ENCODE measurements around the gene KRT77. TPM values are rescaled to one million over a fixed set of nuclear protein-coding genes. Genes with fewer than 3 reads are reported as not detected.

KRT77 gene
- total RNA-seq, 2 experiments from 2014 or later, result not detected

DNA sequence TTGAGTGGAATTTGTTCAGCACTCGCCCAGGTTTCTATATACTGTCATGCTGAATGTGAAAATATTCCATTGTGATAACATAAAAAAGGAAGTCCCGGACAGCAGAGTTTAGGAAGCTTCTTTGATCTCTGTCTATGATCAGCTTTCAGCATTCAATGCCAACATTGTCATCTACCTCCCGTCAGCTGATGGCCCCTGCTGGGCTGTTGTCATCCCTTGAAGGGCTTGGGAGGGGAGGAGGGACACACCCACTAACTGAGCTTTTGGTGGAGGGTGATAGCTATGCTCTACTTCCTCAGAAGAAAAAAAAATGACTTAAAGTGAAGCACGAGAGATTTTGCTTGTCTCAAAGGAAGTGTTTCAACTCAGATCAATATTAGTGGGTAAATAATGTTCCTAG is 4.7 kb upstream of the KRT77 start:
- ChIA-PET CTCF (ENCODE audit: unreplicated experiment) (no interaction called here), POLR2A (interaction anchor here (0.6 kb wide), 1 partner anchor 9 kb away, joined by 3 read pairs; no protein-coding TSS in a partner anchor)
- Histone ChIP-seq H3K4me2 (ENCODE audit: low read length) (no peak overlapping the region), H4K20me1 (ENCODE audit: insufficient read depth, low read length) (no peaks in the 10 kb centered on the region), H3K4me1 (ENCODE audit: insufficient read depth, low read length, poor library complexity, severe bottlenecking) (no peaks in the 10 kb centered on the region), H2AFZ (ENCODE audit: low read length) (no peak overlapping the region), H3K9me3 (ENCODE audit: low read length) (no peaks in the 10 kb centered on the region), H3K9me2 (ENCODE audit: insufficient read depth, low read length) (no peaks in the 10 kb centered on the region), H3K27ac (ENCODE audit: low read depth, low read length, poor library complexity, severe bottlenecking) (no peak overlapping the region), H3K79me2 (ENCODE audit: insufficient read depth, low read depth, low read length) (no peaks in the 10 kb centered on the region), H3K4me3 (ENCODE audit: low read depth, low read length, poor library complexity, severe bottlenecking) (no peak overlapping the region), H3K36me3 (ENCODE audit: insufficient read depth, low read length) (no peaks in the 10 kb centered on the region)
- DNase-seq (ENCODE audit: low spot score), result no peak
- intact Hi-C loops (cut with micrococcal nuclease; ENCODE audit: unreplicated experiment), result no loop called here
- no TSS peak for BruUV-seq (replicated peaks)
- TF ChIP-seq EZH2phosphoT487 (IDR thresholded peaks at IDR 0.05; ENCODE audit: borderline replicate concordance, low read depth, low read length), result no peak
- TF ChIP-seq, protein P1, sequence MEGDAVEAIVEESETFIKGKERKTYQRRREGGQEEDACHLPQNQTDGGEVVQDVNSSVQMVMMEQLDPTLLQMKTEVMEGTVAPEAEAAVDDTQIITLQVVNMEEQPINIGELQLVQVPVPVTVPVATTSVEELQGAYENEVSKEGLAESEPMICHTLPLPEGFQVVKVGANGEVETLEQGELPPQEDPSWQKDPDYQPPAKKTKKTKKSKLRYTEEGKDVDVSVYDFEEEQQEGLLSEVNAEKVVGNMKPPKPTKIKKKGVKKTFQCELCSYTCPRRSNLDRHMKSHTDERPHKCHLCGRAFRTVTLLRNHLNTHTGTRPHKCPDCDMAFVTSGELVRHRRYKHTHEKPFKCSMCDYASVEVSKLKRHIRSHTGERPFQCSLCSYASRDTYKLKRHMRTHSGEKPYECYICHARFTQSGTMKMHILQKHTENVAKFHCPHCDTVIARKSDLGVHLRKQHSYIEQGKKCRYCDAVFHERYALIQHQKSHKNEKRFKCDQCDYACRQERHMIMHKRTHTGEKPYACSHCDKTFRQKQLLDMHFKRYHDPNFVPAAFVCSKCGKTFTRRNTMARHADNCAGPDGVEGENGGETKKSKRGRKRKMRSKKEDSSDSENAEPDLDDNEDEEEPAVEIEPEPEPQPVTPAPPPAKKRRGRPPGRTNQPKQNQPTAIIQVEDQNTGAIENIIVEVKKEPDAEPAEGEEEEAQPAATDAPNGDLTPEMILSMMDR (conservative IDR thresholded peaks at IDR 0.05; ENCODE audit: low read length), result no peak

DNA sequence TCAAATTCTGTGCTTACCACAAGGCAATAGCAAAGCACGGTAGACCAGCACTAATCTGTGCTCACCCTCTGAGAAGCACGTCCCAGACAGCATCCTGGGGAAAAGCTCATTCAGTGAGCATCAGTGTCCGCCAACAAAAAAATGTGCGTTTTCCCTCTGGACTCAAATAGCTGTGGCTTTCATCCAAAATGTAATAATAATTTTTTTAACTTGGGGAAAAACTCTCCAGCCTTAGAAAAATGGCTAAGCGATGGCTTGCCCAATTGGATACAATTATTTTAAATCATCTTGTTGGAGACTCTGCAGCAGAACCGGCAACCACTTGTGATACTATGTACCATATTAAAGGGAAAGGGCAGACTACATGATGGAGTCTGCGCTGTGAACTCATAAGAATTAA is 1.1 kb upstream of the KRT77 start:
- intact Hi-C loops (cut with micrococcal nuclease; ENCODE audit: unreplicated experiment), result no loop called here
- Histone ChIP-seq H2AFZ (ENCODE audit: low read length) (no peak overlapping the region), H3K79me2 (ENCODE audit: insufficient read depth, low read depth, low read length) (no peaks in the 10 kb centered on the region), H4K20me1 (ENCODE audit: insufficient read depth, low read length) (no peaks in the 10 kb centered on the region), H3K9me3 (ENCODE audit: low read length) (no peaks in the 10 kb centered on the region), H3K27ac (ENCODE audit: low read depth, low read length, poor library complexity, severe bottlenecking) (no peak overlapping the region), H3K4me3 (ENCODE audit: low read depth, low read length, poor library complexity, severe bottlenecking) (no peak overlapping the region), H3K36me3 (ENCODE audit: insufficient read depth, low read length) (no peaks in the 10 kb centered on the region), H3K4me2 (ENCODE audit: low read length) (no peak overlapping the region), H3K4me1 (ENCODE audit: insufficient read depth, low read length, poor library complexity, severe bottlenecking) (no peaks in the 10 kb centered on the region), H3K9me2 (ENCODE audit: insufficient read depth, low read length) (no peaks in the 10 kb centered on the region)
- BruUV-seq (replicated peaks), result no TSS peak
- POLR2A ChIA-PET, result no interaction called here
- no peak for DNase-seq (ENCODE audit: low spot score)
- TF ChIP-seq, protein P1 (conservative IDR thresholded peaks at IDR 0.05; ENCODE audit: low read length), result no peak
- TF ChIP-seq EZH2phosphoT487 (IDR thresholded peaks at IDR 0.05; ENCODE audit: borderline replicate concordance, low read depth, low read length), result no peak
- CTCF ChIA-PET (ENCODE audit: unreplicated experiment), result no interaction called here

DNA sequence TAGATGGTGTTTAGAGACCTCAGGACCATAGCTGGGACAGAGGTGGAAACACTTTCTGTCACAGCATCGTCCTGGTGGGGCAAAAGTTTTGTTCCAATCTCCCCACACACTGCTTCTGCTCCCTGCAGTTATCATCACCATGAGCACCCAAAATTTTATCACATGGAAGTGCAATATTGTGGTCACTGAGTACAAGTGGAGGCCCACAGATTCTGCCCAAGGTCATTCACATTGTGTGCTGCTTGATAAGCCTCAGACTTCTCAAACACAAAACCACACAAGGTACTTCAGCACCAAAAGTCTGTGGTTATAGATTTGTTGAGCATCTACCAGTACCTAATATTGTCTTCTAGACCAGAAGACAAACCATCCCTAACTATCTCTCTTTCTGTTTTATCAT is 554 bp upstream of the KRT77 start:
- no peak overlapping the region for H3K27ac ChIP-seq (ENCODE audit: low read depth, low read length, poor library complexity, severe bottlenecking)
- H3K9me2 ChIP-seq (ENCODE audit: insufficient read depth, low read length), result no peaks in the 10 kb centered on the region
- no peak overlapping the region for H3K4me3 ChIP-seq (ENCODE audit: low read depth, low read length, poor library complexity, severe bottlenecking)
- H3K79me2 ChIP-seq (ENCODE audit: insufficient read depth, low read depth, low read length), result no peaks in the 10 kb centered on the region
- no peak overlapping the region for H3K4me2 ChIP-seq (ENCODE audit: low read length)
- TF ChIP-seq, protein P1 (conservative IDR thresholded peaks at IDR 0.05; ENCODE audit: low read length), result no peak
- TF ChIP-seq EZH2phosphoT487 (IDR thresholded peaks at IDR 0.05; ENCODE audit: borderline replicate concordance, low read depth, low read length), result no peak
- H4K20me1 ChIP-seq (ENCODE audit: insufficient read depth, low read length), result no peaks in the 10 kb centered on the region
- H2AFZ ChIP-seq (ENCODE audit: low read length), result no peak overlapping the region
- POLR2A ChIA-PET, result no interaction called here
- CTCF ChIA-PET (ENCODE audit: unreplicated experiment), result no interaction called here
- H3K4me1 ChIP-seq (ENCODE audit: insufficient read depth, low read length, poor library complexity, severe bottlenecking), result no peaks in the 10 kb centered on the region
- BruUV-seq (replicated peaks), result no TSS peak
- intact Hi-C loops (cut with micrococcal nuclease; ENCODE audit: unreplicated experiment), result no loop called here
- H3K9me3 ChIP-seq (ENCODE audit: low read length), result no peaks in the 10 kb centered on the region
- H3K36me3 ChIP-seq (ENCODE audit: insufficient read depth, low read length), result no peaks in the 10 kb centered on the region
- DNase-seq (ENCODE audit: low spot score), result no peak

Data from OCI-LY7 (cell line).